Lower leg skin (tissue), 4 donors: ENCODE results near the gene EEF1B2. TPM values are rescaled to one million over a fixed set of nuclear protein-coding genes. Genes with fewer than 3 reads are reported as not detected.

ENCODE experiments used
- DNase-seq, 2 donors: peaks; one replicate each; pipeline ENCODE4 v3.0.0-alpha.2; 2019; ENCODE audit warnings: low spot score in 2 of 2
- H3K4me3 ChIP-seq: fragments of 200-600 bp; sonication (generic); 2 replicates; pipeline ENCODE4 v1.5.1; 2017; ENCODE audit warnings: mild to moderate bottlenecking, low read depth; ENCODE audit not compliant: poor library complexity, severe bottlenecking
- POLR2A ChIP-seq, 2 donors: fragments of 450-650 bp; IDR thresholded peaks; one replicate each; pipeline ENCODE4 v1.6.1; 2016 to 2017; ENCODE audit warnings: antibody characterized with exemption in 2 of 2, mild to moderate bottlenecking in 1 of 2, moderate library complexity in 1 of 2
- whole genome bisulfite sequencing, 2 donors: methylation state at CpG; one replicate each; pipeline ENCODE4 v1.1.5; 2018; 5-methylcytosine and 5-hydroxymethylcytosine counted together
- intact Hi-C: fragments of 100-400 bp; cut with DNase I; formaldehyde crosslinking; loops from one replicate; pipeline ENCODE4 v1.15.0; 2023; ENCODE audit warnings: low total_unique reads
- total RNA-seq, 4 donors: library from RNA; depleted of rRNA; stranded (reverse); fragments of >200 nt; gene quantifications; one replicate each; pipeline ENCODE4 v1.1.0, GENCODE V29; 2016
- TF ChIP-seq, protein P1 (sequence below), 3 donors: fragments of 450-650 bp; IDR thresholded peaks; one replicate each; pipeline ENCODE4 v1.5.1; 2016; ENCODE audit warnings: antibody characterized with exemption in 3 of 3, mild to moderate bottlenecking in 3 of 3, moderate library complexity in 2 of 3

Gene EEF1B2
- total RNA-seq, 4 donors from 2014 or later: 483 to 986 (median 575) TPM

DNA sequence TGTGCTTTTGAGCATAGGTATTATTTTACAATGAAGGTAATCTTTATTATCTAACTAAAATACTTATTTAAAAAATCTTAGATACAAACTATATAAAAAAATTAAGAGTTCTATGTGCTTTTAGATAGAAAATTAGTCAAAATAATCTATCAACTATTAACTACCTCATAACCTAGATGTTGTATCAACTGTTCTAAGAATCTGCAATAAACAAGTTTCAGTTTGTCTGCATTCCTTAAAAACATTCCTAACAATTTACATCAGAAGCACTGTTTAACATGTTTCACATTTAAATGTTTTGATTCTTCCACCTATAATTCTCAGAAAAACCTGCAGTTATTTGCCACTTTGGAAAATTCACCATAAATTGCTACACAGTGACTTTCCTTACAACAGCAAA lies 33.8 kb upstream of the EEF1B2 start:
- H3K4me3 ChIP-seq: no peak overlapping the region
- TF ChIP-seq, protein P1, sequence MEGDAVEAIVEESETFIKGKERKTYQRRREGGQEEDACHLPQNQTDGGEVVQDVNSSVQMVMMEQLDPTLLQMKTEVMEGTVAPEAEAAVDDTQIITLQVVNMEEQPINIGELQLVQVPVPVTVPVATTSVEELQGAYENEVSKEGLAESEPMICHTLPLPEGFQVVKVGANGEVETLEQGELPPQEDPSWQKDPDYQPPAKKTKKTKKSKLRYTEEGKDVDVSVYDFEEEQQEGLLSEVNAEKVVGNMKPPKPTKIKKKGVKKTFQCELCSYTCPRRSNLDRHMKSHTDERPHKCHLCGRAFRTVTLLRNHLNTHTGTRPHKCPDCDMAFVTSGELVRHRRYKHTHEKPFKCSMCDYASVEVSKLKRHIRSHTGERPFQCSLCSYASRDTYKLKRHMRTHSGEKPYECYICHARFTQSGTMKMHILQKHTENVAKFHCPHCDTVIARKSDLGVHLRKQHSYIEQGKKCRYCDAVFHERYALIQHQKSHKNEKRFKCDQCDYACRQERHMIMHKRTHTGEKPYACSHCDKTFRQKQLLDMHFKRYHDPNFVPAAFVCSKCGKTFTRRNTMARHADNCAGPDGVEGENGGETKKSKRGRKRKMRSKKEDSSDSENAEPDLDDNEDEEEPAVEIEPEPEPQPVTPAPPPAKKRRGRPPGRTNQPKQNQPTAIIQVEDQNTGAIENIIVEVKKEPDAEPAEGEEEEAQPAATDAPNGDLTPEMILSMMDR (IDR thresholded peaks at IDR 0.05): no peak
- no peak for TF ChIP-seq POLR2A (IDR thresholded peaks at IDR 0.05)
- no peak for DNase-seq
- intact Hi-C loops: no loop called here

DNA sequence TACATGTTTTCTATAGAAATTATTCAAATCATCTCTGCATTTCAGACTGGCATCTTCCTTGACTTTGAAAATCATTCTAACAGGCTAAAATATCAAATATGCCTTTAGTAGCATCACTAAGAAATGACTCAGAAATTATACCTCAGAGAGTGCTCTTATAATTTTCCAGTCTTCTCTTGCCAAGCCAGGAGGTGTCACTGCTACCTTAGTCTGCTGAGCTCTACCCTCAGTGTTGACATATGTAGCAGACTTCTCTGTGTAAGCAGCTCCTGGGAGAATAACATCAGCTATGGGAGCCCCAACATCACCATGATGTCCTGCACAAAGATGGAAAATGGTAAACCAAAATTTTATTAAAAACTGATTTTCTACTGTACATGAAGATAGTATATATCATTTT lies 32.0 kb upstream of the EEF1B2 start:
- TF ChIP-seq POLR2A (IDR thresholded peaks at IDR 0.05): no peak
- TF ChIP-seq, protein P1 (IDR thresholded peaks at IDR 0.05): no peak
- no peak for DNase-seq
- intact Hi-C loops: no loop called here
- H3K4me3 ChIP-seq: no peak overlapping the region

DNA sequence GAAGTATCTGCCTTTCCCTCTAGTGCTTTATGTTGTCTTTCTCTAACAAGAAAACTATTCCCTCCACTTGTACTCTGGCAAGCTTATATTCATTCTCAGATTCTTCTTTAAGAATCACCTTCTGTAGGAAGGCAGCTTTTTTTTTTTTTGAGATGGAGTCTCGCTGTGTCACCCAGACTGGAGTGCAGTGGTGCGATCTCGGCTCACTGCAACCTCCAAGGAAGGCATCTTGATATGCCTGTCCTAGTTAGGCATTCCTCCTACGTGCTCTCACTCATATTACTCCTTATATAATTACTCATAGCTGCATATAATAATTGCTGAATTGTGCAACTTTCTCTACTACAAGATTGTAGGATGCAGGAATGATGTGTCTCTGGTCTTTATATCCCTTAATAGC lies 16.2 kb upstream of the EEF1B2 start:
- no peak overlapping the region for H3K4me3 ChIP-seq
- intact Hi-C loops: no loop called here
- DNase-seq: no peak
- 89 to 95% methylated on average over 4 of the region's 4 CpGs for WGBS, 2 donors
- TF ChIP-seq, protein P1 (IDR thresholded peaks at IDR 0.05): no peak
- no peak for TF ChIP-seq POLR2A (IDR thresholded peaks at IDR 0.05)

DNA sequence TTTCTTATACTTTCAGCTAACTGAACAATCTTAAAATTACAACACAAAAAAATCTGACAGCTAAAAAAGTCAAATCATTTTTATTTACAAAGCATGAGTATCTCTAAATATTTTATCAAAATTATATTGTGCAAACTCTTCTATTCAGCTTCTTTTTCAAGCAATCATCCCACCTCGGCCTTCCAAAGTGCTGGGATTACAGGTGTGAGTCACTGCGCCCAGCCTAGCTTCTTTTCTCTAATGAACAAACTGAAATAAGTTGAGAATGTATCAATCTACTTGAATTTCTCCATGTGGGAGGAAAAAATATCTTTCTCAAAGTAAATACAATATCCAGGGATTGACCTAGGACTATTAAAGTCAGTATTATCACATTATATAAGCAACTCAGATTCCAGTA lies 15.3 kb upstream of the EEF1B2 start:
- no peak overlapping the region for H3K4me3 ChIP-seq
- 94 to 95% methylated on average over 2 of the region's 2 CpGs for WGBS, 2 donors
- intact Hi-C loops: no loop called here
- TF ChIP-seq, protein P1 (IDR thresholded peaks at IDR 0.05): no peak
- no peak for TF ChIP-seq POLR2A (IDR thresholded peaks at IDR 0.05)
- DNase-seq: no peak

DNA sequence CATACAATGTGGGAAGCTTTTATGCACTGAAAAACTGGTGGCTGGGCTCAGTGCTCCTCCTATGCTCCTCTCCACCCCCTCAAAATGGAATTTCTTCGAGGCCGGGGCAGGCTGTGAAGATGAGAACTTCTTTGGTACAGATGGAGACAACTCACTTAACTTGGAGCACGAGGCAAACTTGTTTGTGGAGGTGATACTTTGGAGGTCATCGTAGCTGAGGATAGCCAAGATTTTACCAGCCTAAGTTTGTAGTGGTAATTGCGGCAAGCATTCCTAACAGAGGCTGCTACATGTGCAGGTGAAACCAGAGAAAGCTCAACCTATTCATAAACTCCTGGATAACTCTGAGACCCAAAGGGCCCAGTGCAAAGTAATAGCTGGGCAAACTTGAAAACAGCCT lies 14.0 kb upstream of the EEF1B2 start:
- 72 to 76% methylated on average over 5 of the region's 5 CpGs for whole genome bisulfite sequencing, 2 donors
- no peak for TF ChIP-seq POLR2A (IDR thresholded peaks at IDR 0.05)
- TF ChIP-seq, protein P1 (IDR thresholded peaks at IDR 0.05): no peak
- intact Hi-C loops: no loop called here
- H3K4me3 ChIP-seq: no peak overlapping the region
- no peak for DNase-seq

DNA sequence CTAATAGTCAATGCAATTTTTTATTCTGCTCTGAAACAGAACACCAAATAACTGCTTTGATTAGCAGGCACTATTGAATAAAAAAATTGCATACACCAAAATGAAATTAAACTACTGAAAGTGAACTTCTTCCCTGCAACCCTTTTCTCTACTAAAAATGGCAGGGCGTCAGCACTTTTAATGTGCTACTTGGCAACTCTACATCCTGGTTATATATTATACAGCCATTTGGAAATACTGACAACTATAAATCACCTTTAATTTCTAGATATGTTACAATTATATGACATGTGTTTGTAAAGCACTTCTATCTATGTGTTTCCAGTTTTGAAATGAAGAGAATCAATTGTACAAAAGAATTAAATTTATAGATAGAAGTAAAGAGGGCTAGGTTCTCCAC lies 10.4 kb upstream of the EEF1B2 start:
- WGBS, 2 donors: 81 to 84% methylated on average over 1 of the region's 1 CpG
- TF ChIP-seq POLR2A (IDR thresholded peaks at IDR 0.05): no peak
- TF ChIP-seq, protein P1 (IDR thresholded peaks at IDR 0.05): no peak
- H3K4me3 ChIP-seq: no peak overlapping the region
- intact Hi-C loops: no loop called here
- DNase-seq: no peak
